Measurements from ENCODE around the gene USH2A.

The USH2A gene

GRCh38 chr1:215601276-215601675 lies 822.0 kb downstream of the USH2A start:
- no peak for DNase-seq (ENCODE audit: low read depth)
- TF ChIP-seq, protein P1, sequence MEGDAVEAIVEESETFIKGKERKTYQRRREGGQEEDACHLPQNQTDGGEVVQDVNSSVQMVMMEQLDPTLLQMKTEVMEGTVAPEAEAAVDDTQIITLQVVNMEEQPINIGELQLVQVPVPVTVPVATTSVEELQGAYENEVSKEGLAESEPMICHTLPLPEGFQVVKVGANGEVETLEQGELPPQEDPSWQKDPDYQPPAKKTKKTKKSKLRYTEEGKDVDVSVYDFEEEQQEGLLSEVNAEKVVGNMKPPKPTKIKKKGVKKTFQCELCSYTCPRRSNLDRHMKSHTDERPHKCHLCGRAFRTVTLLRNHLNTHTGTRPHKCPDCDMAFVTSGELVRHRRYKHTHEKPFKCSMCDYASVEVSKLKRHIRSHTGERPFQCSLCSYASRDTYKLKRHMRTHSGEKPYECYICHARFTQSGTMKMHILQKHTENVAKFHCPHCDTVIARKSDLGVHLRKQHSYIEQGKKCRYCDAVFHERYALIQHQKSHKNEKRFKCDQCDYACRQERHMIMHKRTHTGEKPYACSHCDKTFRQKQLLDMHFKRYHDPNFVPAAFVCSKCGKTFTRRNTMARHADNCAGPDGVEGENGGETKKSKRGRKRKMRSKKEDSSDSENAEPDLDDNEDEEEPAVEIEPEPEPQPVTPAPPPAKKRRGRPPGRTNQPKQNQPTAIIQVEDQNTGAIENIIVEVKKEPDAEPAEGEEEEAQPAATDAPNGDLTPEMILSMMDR (conservative IDR thresholded peaks at IDR 0.05; ENCODE audit: low read depth, low read length): no peak
- H3K4me3 ChIP-seq (ENCODE audit: low read length): no peak overlapping the region

DNA sequence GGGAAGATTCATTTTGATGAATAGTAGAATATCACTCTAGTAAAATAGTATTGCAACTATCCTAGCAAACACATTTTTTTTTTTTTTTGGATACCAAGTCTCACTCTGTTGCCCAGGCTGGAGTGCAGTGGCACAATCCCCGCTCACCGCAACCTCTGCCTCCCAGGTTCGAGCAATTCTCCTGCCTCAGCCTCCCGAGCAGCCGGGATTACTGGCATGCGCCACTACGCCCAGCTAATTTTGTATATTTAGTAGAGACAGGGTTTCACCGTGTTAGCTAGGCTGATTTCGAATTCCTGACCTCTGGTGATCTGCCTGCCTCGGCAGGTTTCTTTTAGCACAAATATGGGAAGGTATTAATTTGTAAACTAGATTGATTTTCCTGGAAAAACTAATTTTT lies 822.4 kb downstream of the USH2A start:
- H3K4me3 ChIP-seq (ENCODE audit: low read length): no peak overlapping the region
- TF ChIP-seq, protein P1 (conservative IDR thresholded peaks at IDR 0.05; ENCODE audit: low read depth, low read length): no peak
- no peak for DNase-seq (ENCODE audit: low read depth)

DNA sequence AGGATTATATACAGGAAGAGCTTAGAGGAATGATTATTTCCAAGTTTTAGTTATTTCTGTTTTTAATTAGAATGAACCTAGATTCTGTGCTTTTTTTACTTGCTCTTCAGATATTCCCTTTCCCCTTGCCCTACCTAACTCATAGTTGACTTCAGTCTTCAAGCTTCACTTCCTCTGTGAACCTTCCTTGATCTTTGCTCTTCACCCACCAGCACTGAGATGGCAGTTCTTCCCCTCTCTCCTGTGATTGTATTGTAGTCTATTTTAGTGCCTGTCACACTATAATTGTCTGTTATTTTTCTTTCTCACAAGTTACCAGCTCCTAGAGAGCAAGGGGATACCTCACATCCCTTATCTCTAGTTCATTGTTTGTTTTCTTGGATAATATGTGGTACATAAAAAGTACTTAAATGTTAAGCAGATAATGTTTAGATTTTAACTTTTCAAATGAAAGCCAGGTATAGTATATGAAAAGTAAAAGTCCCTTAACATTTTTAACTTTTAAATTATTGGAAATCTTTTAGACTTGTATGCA lies 822.9 kb downstream of the USH2A start:
- DNase-seq (ENCODE audit: low read depth): no peak
- TF ChIP-seq, protein P1 (conservative IDR thresholded peaks at IDR 0.05; ENCODE audit: low read depth, low read length): no peak
- H3K4me3 ChIP-seq (ENCODE audit: low read length): no peak overlapping the region

DNA sequence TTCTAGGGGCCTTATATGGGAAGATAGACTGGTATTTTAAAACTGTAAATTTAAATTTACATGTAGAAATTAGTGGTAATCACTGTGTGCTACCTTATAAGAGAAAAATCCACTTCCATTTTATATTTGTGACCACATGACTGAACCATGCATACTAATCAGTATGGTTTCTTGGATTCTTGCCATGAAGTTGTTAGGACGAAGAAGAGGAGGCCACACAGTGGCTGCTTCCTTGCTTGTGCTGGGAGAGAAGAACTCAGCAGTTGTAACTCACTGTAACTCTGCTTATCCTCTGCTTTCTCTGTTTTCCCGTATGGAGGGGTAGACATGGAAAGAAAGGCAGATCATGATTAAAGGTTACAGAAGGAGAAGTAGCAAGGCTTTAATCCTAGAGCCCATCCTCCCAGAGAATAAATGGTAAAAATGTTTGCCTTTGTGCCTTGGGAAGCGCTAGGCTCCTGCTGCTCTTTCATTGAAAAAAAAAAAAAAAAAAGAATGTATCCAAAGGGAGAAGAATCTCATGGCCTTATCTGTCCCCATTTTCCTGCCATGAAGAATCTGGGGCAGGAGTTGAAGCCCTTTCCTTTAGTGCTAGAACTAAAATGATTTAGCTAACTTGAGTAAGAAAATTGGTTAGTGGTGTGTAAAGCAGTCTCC lies 823.7 kb downstream of the USH2A start:
- H3K4me3 ChIP-seq (ENCODE audit: low read length): no peak overlapping the region
- no peak for DNase-seq (ENCODE audit: low read depth)
- TF ChIP-seq, protein P1 (conservative IDR thresholded peaks at IDR 0.05; ENCODE audit: low read depth, low read length): no peak

DNA sequence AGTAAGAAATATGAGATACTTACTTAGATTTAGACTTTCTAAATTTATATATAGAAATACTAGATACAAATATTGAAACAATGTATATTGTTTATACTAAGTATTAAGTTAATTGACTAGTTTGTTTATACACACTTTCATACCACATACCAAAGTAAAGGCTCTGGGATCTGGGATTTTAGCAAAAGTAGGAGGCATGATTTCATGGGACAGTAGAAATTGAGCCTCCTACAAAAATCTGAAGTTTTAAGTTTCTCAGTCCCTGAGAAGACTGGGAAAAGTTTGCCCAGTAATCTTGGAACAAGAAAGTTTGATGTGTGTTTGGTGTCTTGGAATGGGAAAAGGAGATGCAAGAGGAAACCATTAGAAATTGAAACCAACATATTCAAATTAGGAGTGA lies 825.3 kb downstream of the USH2A start:
- no peak for DNase-seq (ENCODE audit: low read depth)
- no peak overlapping the region for H3K4me3 ChIP-seq (ENCODE audit: low read length)
- TF ChIP-seq, protein P1 (conservative IDR thresholded peaks at IDR 0.05; ENCODE audit: low read depth, low read length): no peak

- no peak for DNase-seq (ENCODE audit: low read depth)
- no peak overlapping the region for H3K4me3 ChIP-seq (ENCODE audit: low read length)
- TF ChIP-seq, protein P1 (conservative IDR thresholded peaks at IDR 0.05; ENCODE audit: low read depth, low read length): no peak
These were observed 828.0 kb downstream of the USH2A start for GRCh38 chr1:215595231-215595630.

DNA sequence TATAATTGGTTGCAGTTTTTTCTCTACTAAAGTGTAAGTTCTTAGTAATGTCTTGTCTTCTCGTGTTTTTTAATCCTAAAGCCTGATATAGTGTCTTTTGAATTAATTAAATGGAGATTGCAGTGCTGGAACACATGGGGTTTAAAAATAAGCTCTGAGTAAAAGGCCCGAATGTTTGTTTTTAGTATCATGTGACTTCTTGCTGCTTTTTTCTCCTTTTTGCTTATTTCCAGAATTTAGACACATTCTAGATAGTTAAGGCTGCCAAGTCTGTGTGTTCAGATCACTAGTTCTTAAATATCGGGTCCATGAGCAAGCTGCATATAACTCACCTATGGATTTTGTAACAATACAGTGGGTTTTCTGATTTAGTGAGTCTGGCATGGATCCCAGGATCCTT lies 828.6 kb downstream of the USH2A start:
- TF ChIP-seq, protein P1 (conservative IDR thresholded peaks at IDR 0.05; ENCODE audit: low read depth, low read length): no peak

More for the DNA sequence above, 828.6 kb downstream of the USH2A start:
- H3K4me3 ChIP-seq (ENCODE audit: low read length): no peak overlapping the region
- no peak for DNase-seq (ENCODE audit: low read depth)
